KOPT-K1 (cell line): Measurements from ENCODE around the gene C6orf141.

Source experiments
- H3K27ac ChIP-seq: fragments of 200-600 bp; sonication (generic); 2 replicates; pipeline ENCODE4 v1.5.1; 2016; ENCODE audit warnings: antibody characterized with exemption, mild to moderate bottlenecking, low read depth, low read length; ENCODE audit not compliant: poor library complexity, severe bottlenecking
- H3K36me3 ChIP-seq: fragments of 200-600 bp; sonication (generic); 2 replicates; pipeline ENCODE4 v1.5.1; 2017; ENCODE audit warnings: antibody characterized with exemption, mild to moderate bottlenecking, low read length, moderate library complexity; ENCODE audit not compliant: insufficient read depth
- H3K9me3 ChIP-seq: fragments of 200-600 bp; sonication (generic); 2 replicates; pipeline ENCODE4 v1.5.1; 2017; ENCODE audit warnings: antibody characterized with exemption, low read length, mild to moderate bottlenecking; ENCODE audit not compliant: insufficient read depth, poor library complexity, severe bottlenecking

C6orf141 gene

GRCh38 chr6:49550492-49551077, at the start of gene C6orf141:
C6orf141 (plus strand) TSS chr6:49550668; CDS start chr6:49550793, 125 bp downstream.
- Histone ChIP-seq H3K9me3 (peaks cover 5% of the 10 kb centered on the region), H3K27ac (no peak within 1 kb of the TSS), H3K36me3 (no peaks in the 10 kb centered on the region)

GRCh38 chr6:49504666-49505065, 45.8 kb upstream of the C6orf141 start:
- H3K36me3 ChIP-seq = no peaks in the 10 kb centered on the region
- H3K27ac ChIP-seq = no peak overlapping the region
- no peaks in the 10 kb centered on the region for H3K9me3 ChIP-seq

GRCh38 chr6:49506569-49507111, 43.8 kb upstream of the C6orf141 start:
- Histone ChIP-seq H3K36me3 (no peaks in the 10 kb centered on the region), H3K27ac (no peak overlapping the region), H3K9me3 (no peaks in the 10 kb centered on the region)

GRCh38 chr6:49509342-49509741, 41.1 kb upstream of the C6orf141 start:
- Histone ChIP-seq H3K27ac (no peak overlapping the region), H3K36me3 (no peaks in the 10 kb centered on the region), H3K9me3 (no peaks in the 10 kb centered on the region)

GRCh38 chr6:49513153-49513989, 37.1 kb upstream of the C6orf141 start:
- Histone ChIP-seq H3K27ac (no peak overlapping the region), H3K9me3 (no peaks in the 10 kb centered on the region), H3K36me3 (no peaks in the 10 kb centered on the region)

GRCh38 chr6:49514571-49515484, 35.6 kb upstream of the C6orf141 start:
- Histone ChIP-seq H3K36me3 (no peaks in the 10 kb centered on the region), H3K9me3 (no peaks in the 10 kb centered on the region), H3K27ac (no peak overlapping the region)

- Histone ChIP-seq H3K27ac (no peak overlapping the region), H3K9me3 (no peaks in the 10 kb centered on the region), H3K36me3 (no peaks in the 10 kb centered on the region)
Observed at GRCh38 chr6:49515485-49516146, 34.9 kb upstream of the C6orf141 start.

- Histone ChIP-seq H3K27ac (no peak overlapping the region), H3K9me3 (no peaks in the 10 kb centered on the region), H3K36me3 (no peaks in the 10 kb centered on the region)
Observed at GRCh38 chr6:49516147-49516505, 34.3 kb upstream of the C6orf141 start.

GRCh38 chr6:49517919-49518318, 32.5 kb upstream of the C6orf141 start:
- Histone ChIP-seq H3K36me3 (no peaks in the 10 kb centered on the region), H3K27ac (no peak overlapping the region), H3K9me3 (no peaks in the 10 kb centered on the region)

GRCh38 chr6:49519660-49520059, 30.8 kb upstream of the C6orf141 start:
- Histone ChIP-seq H3K9me3 (no peaks in the 10 kb centered on the region), H3K36me3 (no peaks in the 10 kb centered on the region), H3K27ac (no peak overlapping the region)

GRCh38 chr6:49522710-49523593, 27.5 kb upstream of the C6orf141 start:
- H3K36me3 ChIP-seq = no peaks in the 10 kb centered on the region
- H3K27ac ChIP-seq = no peak overlapping the region
- no peaks in the 10 kb centered on the region for H3K9me3 ChIP-seq

- H3K9me3 ChIP-seq = no peaks in the 10 kb centered on the region
- no peaks in the 10 kb centered on the region for H3K36me3 ChIP-seq
- H3K27ac ChIP-seq = no peak overlapping the region
Observed at GRCh38 chr6:49523901-49524300, 26.6 kb upstream of the C6orf141 start.

GRCh38 chr6:49524541-49524940, 25.9 kb upstream of the C6orf141 start:
- H3K27ac ChIP-seq = no peak overlapping the region

GRCh38 chr6:49526598-49526997, 23.9 kb upstream of the C6orf141 start:
- no peak overlapping the region for H3K27ac ChIP-seq
- no peaks in the 10 kb centered on the region for H3K36me3 ChIP-seq
- no peaks in the 10 kb centered on the region for H3K9me3 ChIP-seq

More at GRCh38 chr6:49524541-49524940, 25.9 kb upstream of the C6orf141 start:
- no peaks in the 10 kb centered on the region for H3K9me3 ChIP-seq
- H3K36me3 ChIP-seq = no peaks in the 10 kb centered on the region
